Suprapubic skin (tissue), 4 donors: ENCODE results near the gene THAP10.

Source experiments
- CTCF ChIP-seq, 2 donors: fragments of 200-600 bp in 1 of 2; fragments of 450-650 bp in 1 of 2; sonication (generic) in 1 of 2; IDR thresholded peaks; one replicate each; pipeline ENCODE4 v1.5.1; 2016 to 2019; ENCODE audit warnings: antibody characterized with exemption in 2 of 2, mild to moderate bottlenecking in 1 of 2, moderate library complexity in 1 of 2
- EP300 ChIP-seq: sonication (generic); formaldehyde crosslinking; IDR thresholded peaks from one replicate; pipeline ENCODE4 v1.6.1; 2017; ENCODE audit warnings: antibody characterized with exemption
- POLR2A ChIP-seq, 2 donors: fragments of 450-650 bp; IDR thresholded peaks; one replicate each; pipeline ENCODE4 v1.6.1; 2017; ENCODE audit warnings: antibody characterized with exemption in 2 of 2, mild to moderate bottlenecking in 2 of 2, moderate library complexity in 2 of 2
- POLR2AphosphoS5 ChIP-seq, 3 donors: sonication (generic); formaldehyde crosslinking; IDR thresholded peaks; one replicate each; pipeline ENCODE4 v1.6.1; 2017; ENCODE audit warnings: antibody characterized with exemption in 3 of 3

GRCh38 chr15:70863450-70864218 is 28.6 kb downstream of the THAP10 start:
- no peak for TF ChIP-seq CTCF (IDR thresholded peaks at IDR 0.05)
- no peak for TF ChIP-seq POLR2AphosphoS5 (IDR thresholded peaks at IDR 0.05)
- TF ChIP-seq POLR2A (IDR thresholded peaks at IDR 0.05) = no peak
- no peak for TF ChIP-seq EP300
